GDM1 (cell line): ENCODE measurements around the gene SLC66A1.

Experiments
- DNase-seq: peaks from one replicate; lab custom pipeline; 2025; lab: John Stamatoyannopoulos, UW

SLC66A1 gene

GRCh38 chr1:19305880-19306279 lies 6.2 kb upstream of the SLC66A1 start:
- DNase-seq, result no peak

GRCh38 chr1:19306941-19307340 lies 5.2 kb upstream of the SLC66A1 start:
- DNase-seq, result no peak

- DNase-seq, result no peak
Observed at GRCh38 chr1:19307794-19308508, 4.2 kb upstream of the SLC66A1 start.

- DNase-seq, result no peak
Observed at GRCh38 chr1:19308509-19308907, 3.6 kb upstream of the SLC66A1 start.

- no peak for DNase-seq
Observed at GRCh38 chr1:19309123-19309813, 2.9 kb upstream of the SLC66A1 start.

- DNase-seq, result no peak
Observed at GRCh38 chr1:19310061-19310460, 2.1 kb upstream of the SLC66A1 start.

DNA sequence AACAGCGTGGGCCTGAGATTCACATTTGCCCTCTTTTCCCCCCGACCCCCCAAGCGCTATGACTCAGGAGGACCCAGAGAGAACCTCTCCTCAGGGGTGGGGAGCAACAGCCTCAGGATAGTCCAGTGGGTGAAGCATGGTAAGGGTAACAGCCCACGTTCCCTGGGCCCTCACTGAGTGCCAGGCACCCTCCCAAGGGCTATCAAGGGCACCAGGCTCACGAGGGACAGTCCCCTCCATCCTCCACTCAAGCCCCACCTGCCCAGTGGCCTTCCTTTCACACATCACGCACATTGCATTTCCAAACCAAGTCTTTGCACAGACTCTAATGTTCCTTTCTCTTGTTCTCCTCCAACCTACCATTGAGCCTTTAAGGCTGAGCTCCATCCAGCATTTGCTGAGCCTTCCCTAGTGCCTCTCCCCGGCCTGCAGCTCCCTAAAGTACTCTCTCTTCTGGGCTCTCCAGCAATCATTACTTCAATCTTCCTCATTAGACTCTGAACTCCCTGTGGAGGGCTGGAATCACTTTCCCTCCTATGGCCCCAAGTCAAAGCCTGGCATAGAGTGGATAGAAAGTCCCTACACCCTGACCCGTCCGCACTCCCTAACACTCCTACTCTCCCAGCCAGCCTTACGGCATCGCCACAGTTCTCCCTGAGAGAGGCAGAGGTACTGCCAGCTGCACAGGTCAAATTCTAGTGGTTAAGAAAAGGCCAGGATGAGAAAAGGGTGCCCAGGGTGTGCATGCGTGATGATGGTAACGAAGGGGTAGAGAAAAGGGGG lies 1.2 kb upstream of the SLC66A1 start:
- no peak for DNase-seq

- no peak for DNase-seq
Observed at GRCh38 chr1:19311503-19311930, 609 bp upstream of the SLC66A1 start.

- no peak for DNase-seq
Observed at GRCh38 chr1:19312782-19313635, 883 bp downstream of the SLC66A1 start.

- no peak for DNase-seq
Observed at GRCh38 chr1:19313636-19313959, 1.5 kb downstream of the SLC66A1 start.

- no peak for DNase-seq
Observed at GRCh38 chr1:19313961-19314882, 2.1 kb downstream of the SLC66A1 start.

- DNase-seq, result peak; percentile 63
Observed at GRCh38 chr1:19315378-19316198, 3.5 kb downstream of the SLC66A1 start.

DNA sequence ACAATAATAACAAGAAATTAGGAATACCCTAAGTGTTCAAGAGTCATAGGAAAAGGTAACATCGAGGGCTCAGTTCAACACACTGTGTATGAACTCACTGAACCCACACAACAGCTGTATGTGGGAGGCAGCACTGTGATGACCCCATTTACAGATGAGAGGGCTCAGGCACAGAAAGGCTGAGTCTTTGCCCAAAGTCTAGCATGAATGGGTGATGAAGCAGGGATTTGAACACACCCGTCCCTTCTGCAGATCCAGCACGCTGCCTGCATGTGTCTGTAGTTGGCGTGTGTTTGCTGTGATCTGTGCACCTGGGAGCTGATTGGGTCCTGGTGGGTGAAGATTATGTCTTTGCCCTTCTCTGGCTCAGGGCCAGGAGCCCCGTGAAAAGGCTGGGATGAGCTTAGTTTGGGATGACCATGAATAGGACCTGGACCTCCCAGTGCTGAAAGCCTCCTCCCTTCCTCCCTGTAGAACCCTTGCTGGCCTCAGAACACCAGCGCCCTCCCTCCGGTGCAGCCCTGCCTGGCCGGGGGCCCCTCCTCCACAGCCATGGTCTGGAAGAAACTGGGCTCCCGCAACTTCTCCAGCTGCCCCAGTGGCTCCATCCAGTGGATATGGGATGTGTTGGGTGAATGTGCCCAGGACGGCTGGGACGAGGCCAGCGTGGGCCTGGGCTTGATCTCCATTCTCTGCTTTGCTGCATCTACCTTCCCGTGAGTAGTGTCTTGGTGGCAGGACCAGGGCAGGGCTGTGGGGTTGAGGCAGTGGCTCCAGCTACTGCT lies 5.2 kb downstream of the SLC66A1 start:
- no peak for DNase-seq

DNA sequence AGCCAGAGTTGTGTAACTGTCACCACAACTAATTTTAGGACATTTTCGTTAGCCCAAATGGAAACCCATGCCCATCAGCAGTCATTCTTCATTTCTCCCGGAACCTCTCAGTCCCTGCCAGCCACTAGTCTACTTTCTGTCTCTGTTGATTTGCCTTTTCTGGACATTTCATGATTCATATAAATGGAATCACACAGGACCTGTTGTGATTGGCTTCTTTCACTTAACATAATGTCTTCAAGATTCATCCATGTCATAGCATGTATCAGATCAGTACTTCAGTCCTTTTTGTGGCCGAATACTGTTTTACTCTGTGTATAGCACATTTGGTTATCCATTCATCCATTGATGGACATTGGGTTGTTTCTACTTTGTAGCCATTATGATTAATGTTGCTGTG lies 7.1 kb downstream of the SLC66A1 start:
- no peak for DNase-seq

DNA sequence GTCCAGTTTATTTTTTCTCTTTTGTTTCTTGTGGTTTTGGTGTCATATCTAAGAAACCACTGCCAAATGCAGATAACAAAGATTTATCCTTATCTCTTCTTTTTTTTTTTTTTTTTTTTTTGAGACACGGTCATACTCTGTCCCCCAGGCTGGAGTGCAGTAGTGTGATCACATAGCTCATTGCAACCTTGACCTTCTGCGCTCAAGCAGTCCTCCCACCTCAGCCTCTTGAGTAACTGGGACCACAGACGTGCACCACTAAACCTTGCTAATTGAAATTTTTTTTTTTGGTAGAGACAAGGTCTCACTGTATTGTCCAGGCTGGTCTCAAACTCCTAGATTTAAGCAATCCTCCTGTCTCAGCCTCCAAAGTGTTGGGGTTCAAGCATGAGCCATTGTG lies 8.9 kb downstream of the SLC66A1 start:
- no peak for DNase-seq

DNA sequence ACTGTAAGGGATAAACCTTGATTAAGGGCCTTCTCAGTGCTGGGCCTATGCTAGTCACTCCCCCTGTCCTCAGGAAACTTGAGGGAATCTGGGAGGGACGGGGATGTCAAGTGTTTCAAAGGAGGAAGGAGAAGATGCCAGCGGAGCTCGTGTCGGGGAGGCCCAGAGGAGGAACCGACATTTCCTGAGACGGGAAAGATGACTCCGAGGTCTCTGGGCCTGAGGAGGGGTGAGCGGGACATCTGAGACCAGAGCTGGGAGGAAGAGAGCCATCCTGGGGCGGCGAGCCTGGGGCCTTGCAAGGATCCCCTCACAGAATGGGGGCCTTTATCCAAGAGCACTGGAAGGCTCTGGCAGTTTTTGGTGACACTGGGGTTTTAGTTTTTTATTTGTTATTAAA lies 10.4 kb downstream of the SLC66A1 start:
- no peak for DNase-seq

DNA sequence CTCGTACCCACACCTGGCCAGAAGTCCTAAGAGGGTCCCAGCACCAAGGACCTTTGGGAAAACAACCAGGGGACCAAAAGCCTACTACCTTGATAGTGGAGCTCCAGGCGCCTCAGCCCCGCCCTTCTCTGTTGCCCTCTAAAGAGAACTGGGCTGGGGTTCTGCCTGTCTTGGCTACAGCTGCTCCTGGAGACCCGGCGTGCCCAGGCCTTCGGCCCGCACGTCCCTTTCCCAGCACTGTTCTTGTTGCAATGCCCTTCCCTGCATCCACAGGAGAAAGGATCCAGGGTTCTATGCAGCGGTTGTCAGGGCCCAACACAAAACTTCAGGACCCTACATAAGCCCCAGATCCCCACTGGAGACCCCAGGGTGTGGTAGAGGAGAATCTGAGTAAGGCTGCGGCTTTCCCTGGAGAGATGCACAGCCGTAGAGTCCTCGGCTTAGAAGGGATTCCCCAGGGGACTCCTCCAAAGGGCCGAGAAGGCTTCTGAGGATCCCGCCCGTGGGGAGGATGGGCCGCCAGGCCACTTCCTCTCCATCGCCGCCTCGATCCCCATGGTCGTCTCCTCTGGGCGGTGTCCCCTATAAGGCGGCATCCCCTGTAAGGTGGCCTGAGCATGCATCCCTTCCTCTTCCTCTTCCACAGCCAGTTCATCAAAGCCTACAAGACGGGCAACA lies 12.0 kb downstream of the SLC66A1 start:
- no peak for DNase-seq

- DNase-seq, result no peak
Observed at GRCh38 chr1:19324665-19324990, 12.5 kb downstream of the SLC66A1 start.
